A673 (cell line): Measurements from ENCODE around the gene GRID1. TPM values are rescaled to one million over a fixed set of nuclear protein-coding genes. Genes with fewer than 3 reads are reported as not detected.

Experiments
- BruUV-seq: library from RNA; stranded (reverse); fragments of 400-500 nt; replicated peaks from 2 replicates; lab custom pipeline; 2021; lab: Mats Ljungman, UMichigan
- CTCF ChIA-PET: fragments of 300-600 bp; sonication (Branson Sonifier 250); formaldehyde crosslinking; loops from one replicate; lab custom pipeline; 2022; ENCODE audit warnings: antibody characterized with exemption; lab: Charles Lee
- POLR2A ChIA-PET: fragments of 300-600 bp; sonication (Branson Sonifier 250); formaldehyde crosslinking; loops from one replicate; lab custom pipeline; 2022; ENCODE audit warnings: antibody characterized with exemption; ENCODE audit not compliant: low non-redundant PET; lab: Charles Lee
- DNase-seq: peaks from one replicate; pipeline ENCODE4 v3.0.0-alpha.2; 2015; ENCODE audit warnings: low spot score
- H3K27ac ChIP-seq: fragments of 200-600 bp; sonication (generic); 2 replicates; pipeline ENCODE4 v1.5.1; 2016; ENCODE audit warnings: mixed run types, low read depth, mild to moderate bottlenecking, mixed read lengths, antibody characterized with exemption, low read length; ENCODE audit not compliant: poor library complexity, severe bottlenecking
- H3K27me3 ChIP-seq: fragments of 200-600 bp; sonication (generic); replicated peaks from 2 replicates; pipeline ENCODE4 v1.6.1; 2017; ENCODE audit warnings: mixed run types, low read depth, mild to moderate bottlenecking, mixed read lengths, antibody characterized with exemption, low read length; ENCODE audit not compliant: insufficient read depth, poor library complexity
- H3K36me3 ChIP-seq: fragments of 200-600 bp; sonication (generic); 2 replicates; pipeline ENCODE4 v1.6.1; 2016; ENCODE audit warnings: mixed run types, mild to moderate bottlenecking, mixed read lengths, antibody characterized with exemption, low read length; ENCODE audit not compliant: insufficient read depth, poor library complexity, severe bottlenecking
- H3K4me1 ChIP-seq: fragments of 200-600 bp; sonication (generic); 2 replicates; pipeline ENCODE4 v1.6.1; 2017; ENCODE audit warnings: mixed run types, mild to moderate bottlenecking, mixed read lengths, antibody characterized with exemption, low read length; ENCODE audit not compliant: insufficient read depth, poor library complexity, severe bottlenecking
- H3K4me3 ChIP-seq: fragments of 200-600 bp; sonication (generic); 2 replicates; pipeline ENCODE4 v1.5.1; 2016; ENCODE audit warnings: low read depth, mixed run types, mild to moderate bottlenecking, mixed read lengths, low read length; ENCODE audit not compliant: poor library complexity, severe bottlenecking
- H3K9me3 ChIP-seq: fragments of 200-600 bp; sonication (generic); 2 replicates; pipeline ENCODE4 v1.6.1; 2016; ENCODE audit warnings: mixed run types, low read depth, mild to moderate bottlenecking, mixed read lengths, antibody characterized with exemption, low read length; ENCODE audit not compliant: poor library complexity, severe bottlenecking
- CTCF ChIP-seq: fragments of 300-800, 200-600 bp; sonication (generic); conservative IDR thresholded peaks from 2 replicates; pipeline ENCODE4 v1.5.1; 2017; ENCODE audit warnings: low read depth, mild to moderate bottlenecking, antibody characterized with exemption, low read length, moderate library complexity, mixed read lengths
- EZH2 ChIP-seq: fragments of 200-600 bp; sonication (generic); IDR thresholded peaks from 2 replicates; pipeline ENCODE4 v1.6.1; 2017; ENCODE audit warnings: borderline replicate concordance, low read depth, mild to moderate bottlenecking, mixed read lengths, antibody characterized with exemption, low read length; ENCODE audit not compliant: poor library complexity, severe bottlenecking
- intact Hi-C: fragments of 100-400 bp; cut with micrococcal nuclease; formaldehyde crosslinking; loops from one replicate; pipeline ENCODE4 v1.10.0; 2022; ENCODE audit not compliant: unreplicated experiment
- total RNA-seq: library from RNA; stranded (reverse); gene quantifications from 2 replicates; pipeline ENCODE4 v1.2.3, GENCODE V29; 2021

Gene GRID1
- total RNA-seq, 1 experiment from 2014 or later, result not detected

GRCh38 chr10:86249794-86250193 is 116.8 kb downstream of the GRID1 start:
- DNase-seq, result no peak
- CTCF ChIA-PET, result interaction anchor here (0.6 kb wide), 1 partner anchor 161 kb away, joined by 7 read pairs; no protein-coding TSS in a partner anchor
- no peaks in the 10 kb centered on the region for H3K9me3 ChIP-seq
- no peaks in the 10 kb centered on the region for H3K27me3 ChIP-seq
- H3K36me3 ChIP-seq, result no peaks in the 10 kb centered on the region
- POLR2A ChIA-PET, result no interaction called here
- BruUV-seq, result no TSS peak
- H3K4me1 ChIP-seq, result no peaks in the 10 kb centered on the region
- H3K27ac ChIP-seq, result no peak overlapping the region
- intact Hi-C loops, result no loop called here
- no peak overlapping the region for H3K4me3 ChIP-seq
- no peak for TF ChIP-seq CTCF
- no peak for TF ChIP-seq EZH2

GRCh38 chr10:86248062-86248461 is 118.5 kb downstream of the GRID1 start:
- intact Hi-C loops, result no loop called here
- Histone ChIP-seq H3K9me3 (no peaks in the 10 kb centered on the region), H3K36me3 (no peaks in the 10 kb centered on the region), H3K4me1 (peaks cover 4% of the 10 kb centered on the region), H3K4me3 (no peak overlapping the region), H3K27me3 (no peaks in the 10 kb centered on the region), H3K27ac (no peak overlapping the region)
- BruUV-seq, result no TSS peak
- DNase-seq, result no peak
- ChIA-PET CTCF (no interaction called here), POLR2A (no interaction called here)
- TF ChIP-seq CTCF, result no peak
- TF ChIP-seq EZH2, result no peak

DNA sequence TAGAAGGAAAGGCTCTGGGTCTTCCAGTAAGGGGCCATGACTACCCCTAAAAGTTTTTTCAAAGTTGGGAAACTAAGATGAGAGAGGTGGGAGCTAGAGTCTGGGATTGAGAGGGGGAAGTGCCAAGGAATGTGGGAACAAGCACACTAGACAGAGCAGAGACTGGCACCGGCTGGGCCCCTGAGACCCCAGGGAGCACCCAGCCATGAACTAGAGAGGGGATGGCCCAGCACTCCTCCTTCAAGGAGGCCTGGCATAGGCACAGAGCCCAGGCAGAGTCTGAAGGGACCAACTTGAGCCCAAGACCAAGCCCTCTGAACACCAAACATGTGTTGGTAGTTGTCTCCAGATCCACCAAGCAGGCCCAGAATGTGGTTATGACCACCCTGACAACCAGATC is 119.0 kb downstream of the GRID1 start:
- Histone ChIP-seq H3K27me3 (no peaks in the 10 kb centered on the region), H3K4me3 (no peak overlapping the region), H3K9me3 (no peaks in the 10 kb centered on the region), H3K36me3 (no peaks in the 10 kb centered on the region), H3K4me1 (peaks cover 4% of the 10 kb centered on the region), H3K27ac (no peak overlapping the region)
- no peak for DNase-seq
- ChIA-PET POLR2A (no interaction called here), CTCF (no interaction called here)
- TF ChIP-seq CTCF (no peak), EZH2 (no peak)
- intact Hi-C loops, result no loop called here
- no TSS peak for BruUV-seq
